Stimulated activated CD4-positive, alpha-beta T cell treated with anti-CD3 and anti-CD28 coated beads, Interleukin-15, amount 100 ng/mL, for 1 hour (primary cell): ENCODE measurements around the gene OR2V2.

Experiments used
- DNase-seq, 2 donors: peaks; one replicate each; pipeline ENCODE4 v3.0.0-alpha.2; 2020; ENCODE audit warnings: low read depth in 1 of 2, low spot score in 1 of 2

The OR2V2 gene

GRCh38 chr5:181189962-181190710, 42.8 kb downstream of the OR2V2 start:
- DNase-seq = peak in 1 of 2 donors; percentile 37

- DNase-seq = peak in 1 of 2 donors; percentile 33
Observed at GRCh38 chr5:181190711-181191525, 43.5 kb downstream of the OR2V2 start.

GRCh38 chr5:181191526-181192336, 44.3 kb downstream of the OR2V2 start:
- peak; percentile 95 to 96 for DNase-seq

- DNase-seq = no peak
Observed at GRCh38 chr5:181192337-181193046, 45.1 kb downstream of the OR2V2 start.

GRCh38 chr5:181193656-181194055, 46.3 kb downstream of the OR2V2 start:
- no peak for DNase-seq

- DNase-seq = no peak
Observed at GRCh38 chr5:181194489-181195248, 47.3 kb downstream of the OR2V2 start.

GRCh38 chr5:181195249-181195761, 47.9 kb downstream of the OR2V2 start:
- no peak for DNase-seq

GRCh38 chr5:181197326-181197951, 50.1 kb downstream of the OR2V2 start:
- DNase-seq = no peak

- no peak for DNase-seq
Observed at GRCh38 chr5:181198106-181198685, 50.8 kb downstream of the OR2V2 start.

- DNase-seq = no peak
Observed at GRCh38 chr5:181198905-181199519, 51.6 kb downstream of the OR2V2 start.

GRCh38 chr5:181199881-181200638, 52.7 kb downstream of the OR2V2 start:
- DNase-seq = no peak

GRCh38 chr5:181200816-181201215, 53.4 kb downstream of the OR2V2 start:
- no peak for DNase-seq

- no peak for DNase-seq
Observed at GRCh38 chr5:181203093-181203711, 55.8 kb downstream of the OR2V2 start.

- DNase-seq = no peak
Observed at GRCh38 chr5:181203777-181204112, 56.4 kb downstream of the OR2V2 start.

GRCh38 chr5:181204113-181204825, 56.9 kb downstream of the OR2V2 start:
- no peak for DNase-seq

- DNase-seq = no peak
Observed at GRCh38 chr5:181204826-181205760, 57.7 kb downstream of the OR2V2 start, which contains the start of gene TRIM7. Gene TRIM7, minus strand, starts transcription at chr5:181205196. Its CDS starts 86 bp downstream, at chr5:181205110.
